ENCODE results near the gene VSTM2B.

- no peak for TF ChIP-seq CTCF (conservative IDR thresholded peaks at IDR 0.05; ENCODE audit: low read length)
- TF ChIP-seq EZH2phosphoT487 (IDR thresholded peaks at IDR 0.05; ENCODE audit: borderline replicate concordance, low read depth, low read length) = no peak
These were observed 51.8 kb downstream of the VSTM2B start for GRCh38 chr19:29577649-29577963.

All from OCI-LY7 (cell line).